Measurements from ENCODE around the gene SMYD4.

The SMYD4 gene

DNA sequence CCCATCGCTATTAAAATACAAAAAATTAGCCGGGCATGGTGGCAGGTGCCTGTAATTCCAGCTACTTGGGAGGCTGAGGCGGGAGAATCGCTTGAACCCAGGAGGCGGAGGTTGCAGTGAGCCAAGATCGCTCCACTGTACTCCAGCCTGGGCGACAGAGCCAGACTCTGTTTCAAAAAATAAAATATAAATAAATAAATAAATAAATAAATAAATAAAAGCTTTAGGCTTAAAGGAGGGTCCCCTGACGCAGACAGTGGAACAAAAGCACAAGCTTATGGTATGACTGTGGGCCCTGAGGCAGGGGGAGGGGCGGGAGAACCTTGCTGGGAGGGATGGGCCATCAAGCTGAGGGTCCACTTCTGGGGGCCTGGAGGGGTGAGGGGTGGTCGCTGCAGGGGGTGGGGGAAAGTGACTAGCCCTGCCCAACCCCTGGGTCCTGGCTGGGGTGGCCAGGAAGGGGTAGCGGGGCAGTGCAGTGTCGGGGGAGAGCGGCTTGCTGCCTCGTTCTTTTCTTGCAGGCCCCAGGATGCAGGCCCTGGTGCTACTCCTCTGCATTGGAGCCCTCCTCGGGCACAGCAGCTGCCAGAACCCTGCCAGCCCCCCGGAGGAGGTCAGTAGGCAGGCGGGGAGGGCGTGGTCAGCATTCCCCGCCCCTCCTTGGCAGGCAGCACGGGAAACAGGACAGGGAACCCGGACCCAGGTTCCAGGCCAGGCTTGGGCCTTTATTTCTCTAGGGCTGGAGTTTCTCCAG is 63.1 kb downstream of the SMYD4 start (continued):
- TF ChIP-seq, protein P1, sequence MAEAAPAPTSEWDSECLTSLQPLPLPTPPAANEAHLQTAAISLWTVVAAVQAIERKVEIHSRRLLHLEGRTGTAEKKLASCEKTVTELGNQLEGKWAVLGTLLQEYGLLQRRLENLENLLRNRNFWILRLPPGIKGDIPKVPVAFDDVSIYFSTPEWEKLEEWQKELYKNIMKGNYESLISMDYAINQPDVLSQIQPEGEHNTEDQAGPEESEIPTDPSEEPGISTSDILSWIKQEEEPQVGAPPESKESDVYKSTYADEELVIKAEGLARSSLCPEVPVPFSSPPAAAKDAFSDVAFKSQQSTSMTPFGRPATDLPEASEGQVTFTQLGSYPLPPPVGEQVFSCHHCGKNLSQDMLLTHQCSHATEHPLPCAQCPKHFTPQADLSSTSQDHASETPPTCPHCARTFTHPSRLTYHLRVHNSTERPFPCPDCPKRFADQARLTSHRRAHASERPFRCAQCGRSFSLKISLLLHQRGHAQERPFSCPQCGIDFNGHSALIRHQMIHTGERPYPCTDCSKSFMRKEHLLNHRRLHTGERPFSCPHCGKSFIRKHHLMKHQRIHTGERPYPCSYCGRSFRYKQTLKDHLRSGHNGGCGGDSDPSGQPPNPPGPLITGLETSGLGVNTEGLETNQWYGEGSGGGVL (tag by site-specific recombination; IDR thresholded peaks at IDR 0.05): no peak
- TF ChIP-seq MZF1 (tag by site-specific recombination; IDR thresholded peaks at IDR 0.05; ENCODE audit: borderline replicate concordance) (no peak), ZNF529 (tag by site-specific recombination; IDR thresholded peaks at IDR 0.05; ENCODE audit: insufficient replicate concordance) (no peak), KLF1 (tag by site-specific recombination; IDR thresholded peaks at IDR 0.05) (0 out of 2 replicates have a peak, but pooled peaks have one; percentile 36), ZXDB (tag by site-specific recombination; IDR thresholded peaks at IDR 0.05) (no peak), OSR2 (tag by site-specific recombination; IDR thresholded peaks at IDR 0.05) (no peak), ZSCAN23 (tag by site-specific recombination; IDR thresholded peaks at IDR 0.05) (no peak), ZNF140 (tag by site-specific recombination; IDR thresholded peaks at IDR 0.05) (peak; percentile 49; the same call in 1 of the 2 replicates), ZNF24 (tag by site-specific recombination; IDR thresholded peaks at IDR 0.05) (no peak), ZBTB8A (tag by site-specific recombination; IDR thresholded peaks at IDR 0.05) (peak; percentile 61), ZNF654 (tag by site-specific recombination; IDR thresholded peaks at IDR 0.05; ENCODE audit: low read depth) (no peak), ZSCAN30 (tag by site-specific recombination; IDR thresholded peaks at IDR 0.05) (no peak), ZNF768 (tag by site-specific recombination; IDR thresholded peaks at IDR 0.05) (no peak), ZNF664 (tag by site-specific recombination; IDR thresholded peaks at IDR 0.05) (no peak), ZNF837 (tag by site-specific recombination; IDR thresholded peaks at IDR 0.05) (no peak), ZFP41 (tag by site-specific recombination; IDR thresholded peaks at IDR 0.05; ENCODE audit: borderline replicate concordance) (no peak), ZNF843 (tag by site-specific recombination; IDR thresholded peaks at IDR 0.05) (no peak), ZNF302 (tag by site-specific recombination; IDR thresholded peaks at IDR 0.05; ENCODE audit: low read depth) (no peak), ZNF221 (tag by site-specific recombination; IDR thresholded peaks at IDR 0.05; ENCODE audit: borderline replicate concordance) (no peak), ZNF394 (tag by site-specific recombination; IDR thresholded peaks at IDR 0.05; ENCODE audit: borderline replicate concordance) (peak; percentile 86), GLIS2 (tag by site-specific recombination; IDR thresholded peaks at IDR 0.05) (peak; percentile 37; the same call in 1 of the 2 replicates), ZNF132 (tag by site-specific recombination; IDR thresholded peaks at IDR 0.05; ENCODE audit: borderline replicate concordance) (no peak), RBAK (tag by site-specific recombination; IDR thresholded peaks at IDR 0.05) (no peak), ZNF239 (tag by site-specific recombination; IDR thresholded peaks at IDR 0.05) (no peak)
- TF ChIP-seq, protein P2, sequence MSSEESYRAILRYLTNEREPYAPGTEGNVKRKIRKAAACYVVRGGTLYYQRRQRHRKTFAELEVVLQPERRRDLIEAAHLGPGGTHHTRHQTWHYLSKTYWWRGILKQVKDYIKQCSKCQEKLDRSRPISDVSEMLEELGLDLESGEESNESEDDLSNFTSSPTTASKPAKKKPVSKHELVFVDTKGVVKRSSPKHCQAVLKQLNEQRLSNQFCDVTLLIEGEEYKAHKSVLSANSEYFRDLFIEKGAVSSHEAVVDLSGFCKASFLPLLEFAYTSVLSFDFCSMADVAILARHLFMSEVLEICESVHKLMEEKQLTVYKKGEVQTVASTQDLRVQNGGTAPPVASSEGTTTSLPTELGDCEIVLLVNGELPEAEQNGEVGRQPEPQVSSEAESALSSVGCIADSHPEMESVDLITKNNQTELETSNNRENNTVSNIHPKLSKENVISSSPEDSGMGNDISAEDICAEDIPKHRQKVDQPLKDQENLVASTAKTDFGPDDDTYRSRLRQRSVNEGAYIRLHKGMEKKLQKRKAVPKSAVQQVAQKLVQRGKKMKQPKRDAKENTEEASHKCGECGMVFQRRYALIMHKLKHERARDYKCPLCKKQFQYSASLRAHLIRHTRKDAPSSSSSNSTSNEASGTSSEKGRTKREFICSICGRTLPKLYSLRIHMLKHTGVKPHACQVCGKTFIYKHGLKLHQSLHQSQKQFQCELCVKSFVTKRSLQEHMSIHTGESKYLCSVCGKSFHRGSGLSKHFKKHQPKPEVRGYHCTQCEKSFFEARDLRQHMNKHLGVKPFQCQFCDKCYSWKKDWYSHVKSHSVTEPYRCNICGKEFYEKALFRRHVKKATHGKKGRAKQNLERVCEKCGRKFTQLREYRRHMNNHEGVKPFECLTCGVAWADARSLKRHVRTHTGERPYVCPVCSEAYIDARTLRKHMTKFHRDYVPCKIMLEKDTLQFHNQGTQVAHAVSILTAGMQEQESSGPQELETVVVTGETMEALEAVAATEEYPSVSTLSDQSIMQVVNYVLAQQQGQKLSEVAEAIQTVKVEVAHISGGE (tag by site-specific recombination; conservative IDR thresholded peaks at IDR 0.05; ENCODE audit: low read depth): peak; percentile 66
- TF ChIP-seq, protein P3, sequence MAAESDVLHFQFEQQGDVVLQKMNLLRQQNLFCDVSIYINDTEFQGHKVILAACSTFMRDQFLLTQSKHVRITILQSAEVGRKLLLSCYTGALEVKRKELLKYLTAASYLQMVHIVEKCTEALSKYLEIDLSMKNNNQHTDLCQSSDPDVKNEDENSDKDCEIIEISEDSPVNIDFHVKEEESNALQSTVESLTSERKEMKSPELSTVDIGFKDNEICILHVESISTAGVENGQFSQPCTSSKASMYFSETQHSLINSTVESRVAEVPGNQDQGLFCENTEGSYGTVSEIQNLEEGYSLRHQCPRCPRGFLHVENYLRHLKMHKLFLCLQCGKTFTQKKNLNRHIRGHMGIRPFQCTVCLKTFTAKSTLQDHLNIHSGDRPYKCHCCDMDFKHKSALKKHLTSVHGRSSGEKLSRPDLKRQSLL (tag by site-specific recombination; IDR thresholded peaks at IDR 0.05): no peak
- TF ChIP-seq, protein P4, sequence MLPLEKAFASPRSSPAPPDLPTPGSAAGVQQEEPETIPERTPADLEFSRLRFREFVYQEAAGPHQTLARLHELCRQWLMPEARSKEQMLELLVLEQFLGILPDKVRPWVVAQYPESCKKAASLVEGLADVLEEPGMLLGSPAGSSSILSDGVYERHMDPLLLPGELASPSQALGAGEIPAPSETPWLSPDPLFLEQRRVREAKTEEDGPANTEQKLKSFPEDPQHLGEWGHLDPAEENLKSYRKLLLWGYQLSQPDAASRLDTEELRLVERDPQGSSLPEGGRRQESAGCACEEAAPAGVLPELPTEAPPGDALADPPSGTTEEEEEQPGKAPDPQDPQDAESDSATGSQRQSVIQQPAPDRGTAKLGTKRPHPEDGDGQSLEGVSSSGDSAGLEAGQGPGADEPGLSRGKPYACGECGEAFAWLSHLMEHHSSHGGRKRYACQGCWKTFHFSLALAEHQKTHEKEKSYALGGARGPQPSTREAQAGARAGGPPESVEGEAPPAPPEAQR (tag by site-specific recombination; IDR thresholded peaks at IDR 0.05): no peak
- TF ChIP-seq, protein P5, sequence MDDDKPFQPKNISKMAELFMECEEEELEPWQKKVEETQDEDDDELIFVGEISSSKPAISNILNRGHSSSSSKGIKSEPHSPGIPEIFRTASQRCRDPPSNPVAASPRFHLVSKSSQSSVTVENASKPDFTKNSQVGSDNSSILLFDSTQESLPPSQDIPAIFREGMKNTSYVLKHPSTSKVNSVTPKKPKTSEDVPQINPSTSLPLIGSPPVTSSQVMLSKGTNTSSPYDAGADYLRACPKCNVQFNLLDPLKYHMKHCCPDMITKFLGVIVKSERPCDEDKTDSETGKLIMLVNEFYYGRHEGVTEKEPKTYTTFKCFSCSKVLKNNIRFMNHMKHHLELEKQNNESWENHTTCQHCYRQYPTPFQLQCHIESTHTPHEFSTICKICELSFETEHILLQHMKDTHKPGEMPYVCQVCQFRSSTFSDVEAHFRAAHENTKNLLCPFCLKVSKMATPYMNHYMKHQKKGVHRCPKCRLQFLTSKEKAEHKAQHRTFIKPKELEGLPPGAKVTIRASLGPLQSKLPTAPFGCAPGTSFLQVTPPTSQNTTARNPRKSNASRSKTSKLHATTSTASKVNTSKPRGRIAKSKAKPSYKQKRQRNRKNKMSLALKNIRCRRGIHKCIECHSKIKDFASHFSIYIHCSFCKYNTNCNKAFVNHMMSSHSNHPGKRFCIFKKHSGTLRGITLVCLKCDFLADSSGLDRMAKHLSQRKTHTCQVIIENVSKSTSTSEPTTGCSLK (tag by site-specific recombination; IDR thresholded peaks at IDR 0.05): no peak

Measured in HEK293 (cell line).